ENCODE measurements around the gene ITPK1.

DNA sequence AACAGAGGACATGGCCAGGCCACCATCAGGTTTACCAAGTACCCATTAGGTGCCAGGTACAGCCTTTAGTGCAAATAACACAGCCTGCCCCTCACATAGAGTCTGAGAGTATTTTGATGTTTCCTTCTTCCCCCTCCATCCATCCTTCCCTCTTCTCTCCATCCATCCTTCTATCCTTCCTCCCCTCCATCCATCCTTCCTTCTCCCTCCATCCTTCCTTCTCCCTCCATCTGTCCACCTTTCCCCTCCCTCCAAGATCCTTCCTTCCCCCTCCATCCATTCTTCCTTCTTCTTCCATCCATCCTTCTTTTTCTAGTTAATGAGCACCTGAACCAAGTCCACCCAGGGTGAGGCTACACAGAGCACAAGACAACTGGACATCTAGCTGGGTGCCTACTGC lies 39.8 kb downstream of the ITPK1 start:
- no peak for TF ChIP-seq TCF7L2 (IDR thresholded peaks at IDR 0.05; ENCODE audit: low read depth, low read length)
- TF ChIP-seq, protein P1, sequence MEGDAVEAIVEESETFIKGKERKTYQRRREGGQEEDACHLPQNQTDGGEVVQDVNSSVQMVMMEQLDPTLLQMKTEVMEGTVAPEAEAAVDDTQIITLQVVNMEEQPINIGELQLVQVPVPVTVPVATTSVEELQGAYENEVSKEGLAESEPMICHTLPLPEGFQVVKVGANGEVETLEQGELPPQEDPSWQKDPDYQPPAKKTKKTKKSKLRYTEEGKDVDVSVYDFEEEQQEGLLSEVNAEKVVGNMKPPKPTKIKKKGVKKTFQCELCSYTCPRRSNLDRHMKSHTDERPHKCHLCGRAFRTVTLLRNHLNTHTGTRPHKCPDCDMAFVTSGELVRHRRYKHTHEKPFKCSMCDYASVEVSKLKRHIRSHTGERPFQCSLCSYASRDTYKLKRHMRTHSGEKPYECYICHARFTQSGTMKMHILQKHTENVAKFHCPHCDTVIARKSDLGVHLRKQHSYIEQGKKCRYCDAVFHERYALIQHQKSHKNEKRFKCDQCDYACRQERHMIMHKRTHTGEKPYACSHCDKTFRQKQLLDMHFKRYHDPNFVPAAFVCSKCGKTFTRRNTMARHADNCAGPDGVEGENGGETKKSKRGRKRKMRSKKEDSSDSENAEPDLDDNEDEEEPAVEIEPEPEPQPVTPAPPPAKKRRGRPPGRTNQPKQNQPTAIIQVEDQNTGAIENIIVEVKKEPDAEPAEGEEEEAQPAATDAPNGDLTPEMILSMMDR (IDR thresholded peaks at IDR 0.05): no peak
- no peak for TF ChIP-seq POLR2AphosphoS5 (IDR thresholded peaks at IDR 0.05; ENCODE audit: low read depth, low read length)
- TF ChIP-seq SIN3A (IDR thresholded peaks at IDR 0.05; ENCODE audit: borderline replicate concordance, insufficient read depth, low read depth, low read length): no peak
- TF ChIP-seq, protein P2, sequence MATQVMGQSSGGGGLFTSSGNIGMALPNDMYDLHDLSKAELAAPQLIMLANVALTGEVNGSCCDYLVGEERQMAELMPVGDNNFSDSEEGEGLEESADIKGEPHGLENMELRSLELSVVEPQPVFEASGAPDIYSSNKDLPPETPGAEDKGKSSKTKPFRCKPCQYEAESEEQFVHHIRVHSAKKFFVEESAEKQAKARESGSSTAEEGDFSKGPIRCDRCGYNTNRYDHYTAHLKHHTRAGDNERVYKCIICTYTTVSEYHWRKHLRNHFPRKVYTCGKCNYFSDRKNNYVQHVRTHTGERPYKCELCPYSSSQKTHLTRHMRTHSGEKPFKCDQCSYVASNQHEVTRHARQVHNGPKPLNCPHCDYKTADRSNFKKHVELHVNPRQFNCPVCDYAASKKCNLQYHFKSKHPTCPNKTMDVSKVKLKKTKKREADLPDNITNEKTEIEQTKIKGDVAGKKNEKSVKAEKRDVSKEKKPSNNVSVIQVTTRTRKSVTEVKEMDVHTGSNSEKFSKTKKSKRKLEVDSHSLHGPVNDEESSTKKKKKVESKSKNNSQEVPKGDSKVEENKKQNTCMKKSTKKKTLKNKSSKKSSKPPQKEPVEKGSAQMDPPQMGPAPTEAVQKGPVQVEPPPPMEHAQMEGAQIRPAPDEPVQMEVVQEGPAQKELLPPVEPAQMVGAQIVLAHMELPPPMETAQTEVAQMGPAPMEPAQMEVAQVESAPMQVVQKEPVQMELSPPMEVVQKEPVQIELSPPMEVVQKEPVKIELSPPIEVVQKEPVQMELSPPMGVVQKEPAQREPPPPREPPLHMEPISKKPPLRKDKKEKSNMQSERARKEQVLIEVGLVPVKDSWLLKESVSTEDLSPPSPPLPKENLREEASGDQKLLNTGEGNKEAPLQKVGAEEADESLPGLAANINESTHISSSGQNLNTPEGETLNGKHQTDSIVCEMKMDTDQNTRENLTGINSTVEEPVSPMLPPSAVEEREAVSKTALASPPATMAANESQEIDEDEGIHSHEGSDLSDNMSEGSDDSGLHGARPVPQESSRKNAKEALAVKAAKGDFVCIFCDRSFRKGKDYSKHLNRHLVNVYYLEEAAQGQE (IDR thresholded peaks at IDR 0.05; ENCODE audit: insufficient read depth in 1 of 2, low read depth in 2 of 2, low read length in 1 of 2): no peak

All from Panc1 (cell line).